Activated naive CD4-positive, alpha-beta T cell treated with anti-CD3 and anti-CD28 coated beads for 36 hours (primary cell): ENCODE data around the gene IFNL2. TPM values are rescaled to one million over a fixed set of nuclear protein-coding genes. Genes with fewer than 3 reads are reported as not detected.
"Not testable (repeated sequence)": the region's sequence is repeated elsewhere in the genome, so short reads cannot be mapped to it uniquely, and the experiment has no call there.

ENCODE experiments used
- CTCF ChIA-PET: fragments of 350-600 bp; sonication (Branson Sonifier 250); formaldehyde crosslinking; loops from one replicate; lab custom pipeline; 2021; ENCODE audit warnings: antibody characterized with exemption; lab: Charles Lee
- DNase-seq: peaks from one replicate; pipeline ENCODE4 v3.0.0-alpha.2; 2020
- H3K27ac Mint-ChIP-seq: one replicate; pipeline ENCODE4 v1.8.0; 2021; ENCODE audit warnings: mild to moderate bottlenecking, mixed read lengths
- H3K27me3 Mint-ChIP-seq: one replicate; pipeline ENCODE4 v1.8.0; 2021; ENCODE audit warnings: low read depth, mixed read lengths
- H3K36me3 Mint-ChIP-seq: one replicate; pipeline ENCODE4 v1.8.0; 2021; ENCODE audit warnings: low read depth, mixed read lengths
- H3K4me1 Mint-ChIP-seq: one replicate; pipeline ENCODE4 v1.8.0; 2021; ENCODE audit warnings: low read depth, mixed read lengths
- H3K4me3 Mint-ChIP-seq: one replicate; pipeline ENCODE4 v1.8.0; 2021; ENCODE audit warnings: mild to moderate bottlenecking, moderate library complexity, mixed read lengths
- H3K9me3 Mint-ChIP-seq: one replicate; pipeline ENCODE4 v1.8.0; 2021; ENCODE audit warnings: mixed read lengths
- intact Hi-C: fragments of 100-400 bp; cut with micrococcal nuclease; formaldehyde crosslinking; loops from one replicate; pipeline ENCODE4 v1.15.1; 2023
- total RNA-seq, 2 experiments: library from RNA; stranded (reverse); gene quantifications; one replicate each; pipeline ENCODE4 v1.2.3, GENCODE V29; 2021

IFNL2 gene
- total RNA-seq, 2 experiments from 2014 or later, result 0.69 to 0.93 TPM

GRCh38 chr19:39304701-39305571 is 36.7 kb downstream of the IFNL2 start:
- Mint-ChIP-seq H3K4me3 (no peak overlapping the region), H3K9me3 (no peaks in the 10 kb centered on the region), H3K36me3 (peaks cover 6% of the 10 kb centered on the region), H3K27ac (no peak overlapping the region), H3K27me3 (no peaks in the 10 kb centered on the region), H3K4me1 (no peaks in the 10 kb centered on the region)
- DNase-seq, result no peak
- intact Hi-C loops, result no loop called here
- CTCF ChIA-PET, result no interaction called here

GRCh38 chr19:39306075-39306474 is 37.9 kb downstream of the IFNL2 start:
- H3K27ac Mint-ChIP-seq, result no peak overlapping the region
- DNase-seq, result no peak
- no peaks in the 10 kb centered on the region for H3K27me3 Mint-ChIP-seq
- peaks cover 4% of the 10 kb centered on the region for H3K4me1 Mint-ChIP-seq
- no peak overlapping the region for H3K4me3 Mint-ChIP-seq
- CTCF ChIA-PET, result no interaction called here
- intact Hi-C loops, result no loop called here
- H3K9me3 Mint-ChIP-seq, result no peaks in the 10 kb centered on the region
- peaks cover 8% of the 10 kb centered on the region for H3K36me3 Mint-ChIP-seq

- peaks cover 10% of the 10 kb centered on the region for H3K36me3 Mint-ChIP-seq
- no peaks in the 10 kb centered on the region for H3K27me3 Mint-ChIP-seq
- H3K27ac Mint-ChIP-seq, result no peak overlapping the region
- H3K9me3 Mint-ChIP-seq, result no peaks in the 10 kb centered on the region
- no peak for DNase-seq
- intact Hi-C loops, result no loop called here
- no peak overlapping the region for H3K4me3 Mint-ChIP-seq
- peaks cover 4% of the 10 kb centered on the region for H3K4me1 Mint-ChIP-seq
- CTCF ChIA-PET, result no interaction called here
Measured at GRCh38 chr19:39307046-39307821, 39.0 kb downstream of the IFNL2 start.

- no peaks in the 10 kb centered on the region for H3K9me3 Mint-ChIP-seq
- no peak overlapping the region for H3K4me3 Mint-ChIP-seq
- H3K27ac Mint-ChIP-seq, result no peak overlapping the region
- CTCF ChIA-PET, result no interaction called here
- H3K4me1 Mint-ChIP-seq, result peaks cover 4% of the 10 kb centered on the region
- intact Hi-C loops, result no loop called here
- no peaks in the 10 kb centered on the region for H3K27me3 Mint-ChIP-seq
- no peak for DNase-seq
- peaks cover 11% of the 10 kb centered on the region for H3K36me3 Mint-ChIP-seq
Measured at GRCh38 chr19:39307822-39308530, 39.8 kb downstream of the IFNL2 start.

GRCh38 chr19:39308531-39309304 is 40.5 kb downstream of the IFNL2 start:
- CTCF ChIA-PET, result no interaction called here
- no peak overlapping the region for H3K27ac Mint-ChIP-seq
- no peak for DNase-seq
- H3K4me1 Mint-ChIP-seq, result peaks cover 4% of the 10 kb centered on the region
- intact Hi-C loops, result no loop called here
- H3K4me3 Mint-ChIP-seq, result no peak overlapping the region
- H3K9me3 Mint-ChIP-seq, result no peaks in the 10 kb centered on the region
- no peaks in the 10 kb centered on the region for H3K27me3 Mint-ChIP-seq
- H3K36me3 Mint-ChIP-seq, result peaks cover 15% of the 10 kb centered on the region

- H3K27ac Mint-ChIP-seq, H3K9me3 Mint-ChIP-seq, H3K4me3 Mint-ChIP-seq, DNase-seq, intact Hi-C loops, CTCF ChIA-PET, H3K27me3 Mint-ChIP-seq, H3K4me1 Mint-ChIP-seq: not testable (repeated sequence)
- peaks cover 16% of the 10 kb centered on the region for H3K36me3 Mint-ChIP-seq
Measured at GRCh38 chr19:39309305-39309670, 41.1 kb downstream of the IFNL2 start.

- intact Hi-C loops, result no loop called here
- H3K4me3 Mint-ChIP-seq, result no peak overlapping the region
- peaks cover 16% of the 10 kb centered on the region for H3K36me3 Mint-ChIP-seq
Measured at GRCh38 chr19:39310558-39311311, 42.5 kb downstream of the IFNL2 start.

GRCh38 chr19:39314016-39314728 is 46.0 kb downstream of the IFNL2 start:
- Mint-ChIP-seq H3K36me3 (peaks cover 12% of the 10 kb centered on the region), H3K27me3 (no peaks in the 10 kb centered on the region), H3K4me3 (no peak overlapping the region), H3K4me1 (peaks cover 10% of the 10 kb centered on the region), H3K9me3 (no peaks in the 10 kb centered on the region), H3K27ac (no peak overlapping the region)
- intact Hi-C loops, result no loop called here
- CTCF ChIA-PET, result no interaction called here
- DNase-seq, result no peak

More at GRCh38 chr19:39310558-39311311, 42.5 kb downstream of the IFNL2 start:
- Mint-ChIP-seq H3K4me1 (peaks cover 4% of the 10 kb centered on the region), H3K9me3 (no peaks in the 10 kb centered on the region), H3K27ac (no peak overlapping the region), H3K27me3 (no peaks in the 10 kb centered on the region)
- no peak for DNase-seq
- CTCF ChIA-PET, result interaction anchor here (0.6 to 0.7 kb wide), 2 partner anchors 16 to 130 kb away, joined by 3 to 6 read pairs; no protein-coding TSS in a partner anchor

- Mint-ChIP-seq H3K9me3 (no peaks in the 10 kb centered on the region), H3K4me3 (no peak overlapping the region), H3K36me3 (peaks cover 10% of the 10 kb centered on the region), H3K27ac (no peak overlapping the region), H3K27me3 (no peaks in the 10 kb centered on the region), H3K4me1 (peaks cover 14% of the 10 kb centered on the region)
- CTCF ChIA-PET, result interaction anchor here (0.6 kb wide), 2 partner anchors 233 to 681 kb away, joined by 3 to 4 read pairs; no protein-coding TSS in a partner anchor
- intact Hi-C loops, result no loop called here
- no peak for DNase-seq
Measured at GRCh38 chr19:39315933-39316332, 47.7 kb downstream of the IFNL2 start.

GRCh38 chr19:39316627-39317321 is 48.6 kb downstream of the IFNL2 start:
- CTCF ChIA-PET, result no interaction called here
- no peaks in the 10 kb centered on the region for H3K27me3 Mint-ChIP-seq
- H3K36me3 Mint-ChIP-seq, result peaks cover 8% of the 10 kb centered on the region
- intact Hi-C loops, result no loop called here
- peaks cover 20% of the 10 kb centered on the region for H3K4me1 Mint-ChIP-seq
- H3K27ac Mint-ChIP-seq, result peak overlapping the region; percentile 32
- no peaks in the 10 kb centered on the region for H3K9me3 Mint-ChIP-seq
- DNase-seq, result no peak
- H3K4me3 Mint-ChIP-seq, result no peak overlapping the region
